H9 (cell line): ENCODE results near the gene IL3RA. TPM values are rescaled to one million over a fixed set of nuclear protein-coding genes. Genes with fewer than 3 reads are reported as not detected.
"Not testable (repeated sequence)": the region's sequence is repeated elsewhere in the genome, so short reads cannot be mapped to it uniquely, and the experiment has no call there.

Experiments
- DNase-seq: peaks from one replicate; pipeline ENCODE4 v3.0.0-alpha.2; 2017
- H2AFZ ChIP-seq: one replicate; pipeline ENCODE4 v1.6.1; 2013; ENCODE audit warnings: mild to moderate bottlenecking, low read length, control low read depth, moderate library complexity
- H2AK5ac ChIP-seq: 2 replicates; pipeline ENCODE4 v1.6.1; 2013; ENCODE audit warnings: low read length, control low read depth, mixed read lengths; ENCODE audit not compliant: insufficient read length
- H2BK120ac ChIP-seq: one replicate; pipeline ENCODE4 v1.6.1; 2013; ENCODE audit warnings: low read depth, mild to moderate bottlenecking, low read length, control low read depth, inconsistent platforms; ENCODE audit not compliant: poor library complexity, severe bottlenecking
- H2BK12ac ChIP-seq: 2 replicates; pipeline ENCODE4 v1.6.1; 2013; ENCODE audit warnings: low read length, control low read depth, mixed read lengths, low read depth; ENCODE audit not compliant: insufficient read length
- H2BK15ac ChIP-seq: 2 replicates; pipeline ENCODE4 v1.6.1; 2013; ENCODE audit warnings: low read depth, low read length, control low read depth
- H2BK20ac ChIP-seq: one replicate; pipeline ENCODE4 v1.6.1; 2013; ENCODE audit warnings: low read depth, mild to moderate bottlenecking, low read length, control low read depth, inconsistent platforms; ENCODE audit not compliant: poor library complexity, severe bottlenecking
- H2BK5ac ChIP-seq: 2 replicates; pipeline ENCODE4 v1.6.1; 2013; ENCODE audit warnings: low read length, control low read depth, mixed read lengths; ENCODE audit not compliant: insufficient read length
- H3K14ac ChIP-seq: 2 replicates; pipeline ENCODE4 v1.6.1; 2013; ENCODE audit warnings: low read length, control low read depth; ENCODE audit not compliant: insufficient read depth
- H3K18ac ChIP-seq: 2 replicates; pipeline ENCODE4 v1.6.1; 2013; ENCODE audit warnings: low read depth, mild to moderate bottlenecking, mixed read lengths, low read length, control low read depth; ENCODE audit not compliant: insufficient read length
- H3K23ac ChIP-seq: 2 replicates; pipeline ENCODE4 v1.6.1; 2013; ENCODE audit warnings: low read length, control low read depth, mixed read lengths, low read depth; ENCODE audit not compliant: insufficient read length
- H3K23me2 ChIP-seq: 2 replicates; pipeline ENCODE4 v1.6.1; 2013; ENCODE audit warnings: low read depth, mild to moderate bottlenecking, mixed read lengths, low read length, control low read depth; ENCODE audit not compliant: insufficient read length, poor library complexity, severe bottlenecking
- H3K27ac ChIP-seq: 2 replicates; pipeline ENCODE4 v1.5.1; 2013; ENCODE audit warnings: low read length, control low read depth, mixed read lengths, low read depth; ENCODE audit not compliant: insufficient read length
- H3K27me3 ChIP-seq: 2 replicates; pipeline ENCODE4 v1.6.1; 2013; ENCODE audit warnings: low read length, control low read depth, inconsistent platforms; ENCODE audit not compliant: insufficient read depth
- H3K4ac ChIP-seq: 2 replicates; pipeline ENCODE4 v1.6.1; 2013; ENCODE audit warnings: low read depth, mild to moderate bottlenecking, control low read depth, inconsistent platforms, low read length, moderate library complexity
- H3K4me1 ChIP-seq: 2 replicates; pipeline ENCODE4 v1.6.1; 2013; ENCODE audit warnings: low read length, control low read depth, inconsistent platforms; ENCODE audit not compliant: insufficient read depth
- H3K4me2 ChIP-seq: 2 replicates; pipeline ENCODE4 v1.6.1; 2013; ENCODE audit warnings: low read length, control low read depth, mixed read lengths; ENCODE audit not compliant: insufficient read length, insufficient read depth
- H3K56ac ChIP-seq: 2 replicates; pipeline ENCODE4 v1.6.1; 2013; ENCODE audit warnings: low read depth, mild to moderate bottlenecking, mixed read lengths, low read length, control low read depth; ENCODE audit not compliant: insufficient read length
- H3K79me1 ChIP-seq: 2 replicates; pipeline ENCODE4 v1.6.1; 2013; ENCODE audit warnings: low read depth, mild to moderate bottlenecking, moderate library complexity, low read length, control low read depth, inconsistent platforms; ENCODE audit not compliant: insufficient read depth, poor library complexity, severe bottlenecking
- H3K79me2 ChIP-seq: 2 replicates; pipeline ENCODE4 v1.6.1; 2013; ENCODE audit warnings: low read length, control low read depth, inconsistent platforms; ENCODE audit not compliant: insufficient read depth
- H3K9ac ChIP-seq: 2 replicates; pipeline ENCODE4 v1.6.1; 2013; ENCODE audit warnings: low read length, control low read depth, mixed read lengths; ENCODE audit not compliant: insufficient read length; ENCODE audit errors: extremely low read depth
- H3K9me3 ChIP-seq: one replicate; pipeline ENCODE4 v1.6.1; 2013; ENCODE audit warnings: low read depth, low read length, inconsistent platforms; ENCODE audit not compliant: control insufficient read depth
- H3T11ph ChIP-seq: one replicate; pipeline ENCODE4 v1.6.1; 2013; ENCODE audit warnings: mild to moderate bottlenecking, low read length, control low read depth, inconsistent platforms
- H4K20me1 ChIP-seq: one replicate; pipeline ENCODE4 v1.6.1; 2013; ENCODE audit not compliant: control insufficient read depth, insufficient read length, insufficient read depth
- H4K5ac ChIP-seq: 2 replicates; pipeline ENCODE4 v1.6.1; 2013; ENCODE audit warnings: low read depth, mild to moderate bottlenecking, mixed read lengths, low read length, control low read depth; ENCODE audit not compliant: insufficient read length
- H4K8ac ChIP-seq: replicated peaks from 2 replicates; pipeline ENCODE4 v1.6.1; 2013; ENCODE audit warnings: low read length, control low read depth, mixed read lengths, low read depth; ENCODE audit not compliant: insufficient read length
- H4K91ac ChIP-seq: 2 replicates; pipeline ENCODE4 v1.6.1; 2013; ENCODE audit warnings: low read depth, mild to moderate bottlenecking, moderate library complexity, mixed read lengths, low read length, control low read depth; ENCODE audit not compliant: insufficient read length
- H3K27ac Mint-ChIP-seq, 3 experiments: 2 replicates in 2 of 3; 3 replicates in 1 of 3; pipeline ENCODE4 v1.8.0; 2020 to 2021; ENCODE audit warnings: mixed read lengths in 3 of 3, mild to moderate bottlenecking in 1 of 3, moderate library complexity in 1 of 3
- H3K27me3 Mint-ChIP-seq: 2 replicates; pipeline ENCODE4 v1.8.0; 2021; ENCODE audit warnings: low read depth, mild to moderate bottlenecking, moderate library complexity, mixed read lengths
- H3K36me3 Mint-ChIP-seq, 3 experiments: 2 replicates in 2 of 3; 3 replicates in 1 of 3; pipeline ENCODE4 v1.8.0; 2020 to 2021; ENCODE audit warnings: low read depth in 3 of 3, mixed read lengths in 3 of 3; ENCODE audit not compliant: insufficient read depth in 1 of 3
- H3K4me1 Mint-ChIP-seq, 2 experiments: 2 replicates each; pipeline ENCODE4 v1.8.0; 2020; ENCODE audit warnings: mixed read lengths in 2 of 2
- H3K4me3 Mint-ChIP-seq, 2 experiments: 2 replicates in 1 of 2; 3 replicates in 1 of 2; pipeline ENCODE4 v1.8.0; 2020 to 2021; ENCODE audit warnings: mild to moderate bottlenecking in 2 of 2, mixed read lengths in 2 of 2, moderate library complexity in 1 of 2
- H3K9me3 Mint-ChIP-seq, 2 experiments: 2 replicates in 1 of 2; 3 replicates in 1 of 2; pipeline ENCODE4 v1.8.0; 2020; ENCODE audit warnings: mild to moderate bottlenecking in 2 of 2, mixed read lengths in 2 of 2, moderate library complexity in 1 of 2
- WGBS: extraction: QIAGEN DNeasy Blood & Tissue Kit; methylation state at CpG from one replicate; pipeline ENCODE4 v1.1.7; 2013; ENCODE audit warnings: missing lambda C conversion rate, low lambda C conversion rate, mixed read lengths; ENCODE audit not compliant: insufficient read length; ENCODE audit errors: extremely low coverage; 5-methylcytosine and 5-hydroxymethylcytosine counted together
- total RNA-seq: library from RNA; stranded (reverse); gene quantifications from 2 replicates; pipeline ENCODE4 v1.2.1, GENCODE V29; 2021
- TF ChIP-seq, protein P1 (sequence below): fragments of 200-600 bp; sonication (generic); conservative IDR thresholded peaks from 3 replicates; pipeline ENCODE4 v1.8.0; 2021; ENCODE audit warnings: antibody characterized with exemption, mild to moderate bottlenecking

IL3RA gene
- total RNA-seq, 1 experiment from 2014 or later: 0.24 TPM

DNA sequence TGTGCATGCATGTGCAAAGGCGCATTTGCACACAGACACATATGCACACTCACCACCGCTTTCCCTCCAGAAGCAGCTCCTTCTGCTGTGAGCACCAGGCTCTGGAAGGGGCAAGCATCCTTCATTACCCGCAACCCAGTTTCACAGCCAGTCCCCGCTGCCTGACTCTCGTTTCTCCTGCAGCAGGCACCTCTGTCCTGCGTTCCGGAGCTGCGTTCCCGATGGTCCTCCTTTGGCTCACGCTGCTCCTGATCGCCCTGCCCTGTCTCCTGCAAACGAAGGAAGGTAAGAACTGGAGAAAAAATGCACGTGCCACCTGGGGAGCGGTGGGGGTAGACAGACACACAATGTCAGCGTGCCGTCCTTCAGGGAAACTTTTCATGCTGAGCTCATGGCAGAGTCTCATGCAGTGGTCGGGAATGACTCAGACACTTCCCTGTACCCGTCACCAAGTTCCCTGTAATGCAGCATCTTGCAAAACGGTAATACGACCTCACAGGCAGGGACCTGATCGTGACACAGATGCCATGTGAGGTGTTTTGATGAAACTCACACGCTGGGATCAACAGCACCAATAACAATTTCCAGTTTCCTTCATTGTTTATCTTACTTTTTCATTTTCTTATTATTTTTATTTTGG, 5.1 kb downstream of the IL3RA start:
- Histone ChIP-seq H3K23me2 (no peaks in the 10 kb centered on the region), H2BK5ac (no peak overlapping the region), H3K9ac (no peak overlapping the region), H3K23ac (no peak overlapping the region), H4K5ac (no peak overlapping the region), H4K91ac (no peak overlapping the region), H2BK12ac (no peak overlapping the region), H3K14ac (no peak overlapping the region), H2AFZ (no peak overlapping the region), H3K4ac (no peak overlapping the region), H2AK5ac (no peak overlapping the region), H3K4me2 (no peak overlapping the region), H3K4me1 (no peaks in the 10 kb centered on the region), H3K79me2 (no peaks in the 10 kb centered on the region), H3K9me3 (no peaks in the 10 kb centered on the region), H3K27ac (no peak overlapping the region), H3T11ph (no peak overlapping the region), H2BK15ac (no peak overlapping the region), H3K79me1 (no peaks in the 10 kb centered on the region), H3K56ac (no peak overlapping the region), H4K20me1 (no peaks in the 10 kb centered on the region), H3K27me3 (no peaks in the 10 kb centered on the region), H3K18ac (no peak overlapping the region), H4K8ac (no peak overlapping the region), H2BK120ac (no peak overlapping the region), H2BK20ac (no peak overlapping the region)
- Mint-ChIP-seq H3K27ac (no peak overlapping the region), H3K4me1 (peaks cover 0 to 2% of the 10 kb centered on the region in 2 experiments; a peak in 1 of 4 replicates), H3K4me3 (no peak overlapping the region), H3K9me3 (peaks cover 21 to 22% of the 10 kb centered on the region in 2 experiments; a peak in 4 of 5 replicates), H3K36me3 (peaks cover 9 to 15% (median 10%) of the 10 kb centered on the region in 3 experiments; a peak in 6 of 7 replicates), H3K27me3 (no peaks in the 10 kb centered on the region; the same call in none of the 2 replicates)
- DNase-seq: no peak
- no CpG with 5 or more reads among the region's 22 CpGs for WGBS
- TF ChIP-seq, protein P1, sequence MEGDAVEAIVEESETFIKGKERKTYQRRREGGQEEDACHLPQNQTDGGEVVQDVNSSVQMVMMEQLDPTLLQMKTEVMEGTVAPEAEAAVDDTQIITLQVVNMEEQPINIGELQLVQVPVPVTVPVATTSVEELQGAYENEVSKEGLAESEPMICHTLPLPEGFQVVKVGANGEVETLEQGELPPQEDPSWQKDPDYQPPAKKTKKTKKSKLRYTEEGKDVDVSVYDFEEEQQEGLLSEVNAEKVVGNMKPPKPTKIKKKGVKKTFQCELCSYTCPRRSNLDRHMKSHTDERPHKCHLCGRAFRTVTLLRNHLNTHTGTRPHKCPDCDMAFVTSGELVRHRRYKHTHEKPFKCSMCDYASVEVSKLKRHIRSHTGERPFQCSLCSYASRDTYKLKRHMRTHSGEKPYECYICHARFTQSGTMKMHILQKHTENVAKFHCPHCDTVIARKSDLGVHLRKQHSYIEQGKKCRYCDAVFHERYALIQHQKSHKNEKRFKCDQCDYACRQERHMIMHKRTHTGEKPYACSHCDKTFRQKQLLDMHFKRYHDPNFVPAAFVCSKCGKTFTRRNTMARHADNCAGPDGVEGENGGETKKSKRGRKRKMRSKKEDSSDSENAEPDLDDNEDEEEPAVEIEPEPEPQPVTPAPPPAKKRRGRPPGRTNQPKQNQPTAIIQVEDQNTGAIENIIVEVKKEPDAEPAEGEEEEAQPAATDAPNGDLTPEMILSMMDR: no peak

- not testable (repeated sequence) for H2BK120ac ChIP-seq, H3K23me2 ChIP-seq, H3K14ac ChIP-seq, H3K4ac ChIP-seq, H2BK15ac ChIP-seq, H4K8ac ChIP-seq, H3K4me2 ChIP-seq, H3K56ac ChIP-seq, H3K9me3 ChIP-seq, H3K4me1 ChIP-seq, H3K27me3 Mint-ChIP-seq, H4K91ac ChIP-seq, H3K27ac Mint-ChIP-seq, H4K20me1 ChIP-seq, H2BK5ac ChIP-seq, H3T11ph ChIP-seq, H3K4me1 Mint-ChIP-seq, H2AFZ ChIP-seq, H2AK5ac ChIP-seq, H3K9ac ChIP-seq, H3K79me2 ChIP-seq, H2BK12ac ChIP-seq, H2BK20ac ChIP-seq, H3K4me3 Mint-ChIP-seq, H3K27me3 ChIP-seq, H3K27ac ChIP-seq, H3K79me1 ChIP-seq, H3K23ac ChIP-seq, H3K9me3 Mint-ChIP-seq, H3K18ac ChIP-seq, H4K5ac ChIP-seq, DNase-seq
- no CpG with 5 or more reads among the region's 15 CpGs for WGBS
- H3K36me3 Mint-ChIP-seq: peaks cover 2 to 14% (median 10%) of the 10 kb centered on the region in 3 experiments; a peak in 6 of 7 replicates
Observed at GRCh38 chrX:1349606-1350005, 13.0 kb downstream of the IL3RA start.
